A673 (cell line): ENCODE data around the gene PLA2G4C.

Experiments
- EZH2 ChIP-seq: fragments of 200-600 bp; sonication (generic); IDR thresholded peaks from 2 replicates; pipeline ENCODE4 v1.6.1; 2017; ENCODE audit warnings: borderline replicate concordance, low read depth, mild to moderate bottlenecking, mixed read lengths, antibody characterized with exemption, low read length; ENCODE audit not compliant: poor library complexity, severe bottlenecking
- TF ChIP-seq, protein P1 (sequence below): fragments of 300-800, 200-600 bp; sonication (generic); conservative IDR thresholded peaks from 2 replicates; pipeline ENCODE4 v1.5.1; 2017; ENCODE audit warnings: low read depth, mild to moderate bottlenecking, antibody characterized with exemption, low read length, moderate library complexity, mixed read lengths

DNA sequence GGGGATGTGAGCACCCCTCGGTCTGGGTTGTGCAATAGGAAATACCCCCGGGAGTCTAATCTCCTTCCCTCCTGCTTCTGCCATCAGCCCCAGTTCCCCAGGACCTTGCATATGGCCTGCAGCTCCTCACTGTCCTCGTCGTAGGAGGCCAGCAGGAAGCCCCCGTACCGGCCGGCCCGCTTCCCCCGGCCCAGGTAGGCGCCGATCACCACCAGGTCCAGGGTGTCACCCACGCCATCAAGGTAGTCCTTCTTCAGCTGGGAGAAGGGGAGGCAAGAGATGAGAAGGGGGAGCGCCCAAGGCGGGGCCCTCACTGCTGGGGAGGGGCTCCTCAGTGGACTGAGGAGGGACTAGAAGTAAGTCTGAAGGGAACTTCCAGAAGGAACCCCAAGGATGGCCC is 10.4 kb upstream of the PLA2G4C start:
- TF ChIP-seq, protein P1, sequence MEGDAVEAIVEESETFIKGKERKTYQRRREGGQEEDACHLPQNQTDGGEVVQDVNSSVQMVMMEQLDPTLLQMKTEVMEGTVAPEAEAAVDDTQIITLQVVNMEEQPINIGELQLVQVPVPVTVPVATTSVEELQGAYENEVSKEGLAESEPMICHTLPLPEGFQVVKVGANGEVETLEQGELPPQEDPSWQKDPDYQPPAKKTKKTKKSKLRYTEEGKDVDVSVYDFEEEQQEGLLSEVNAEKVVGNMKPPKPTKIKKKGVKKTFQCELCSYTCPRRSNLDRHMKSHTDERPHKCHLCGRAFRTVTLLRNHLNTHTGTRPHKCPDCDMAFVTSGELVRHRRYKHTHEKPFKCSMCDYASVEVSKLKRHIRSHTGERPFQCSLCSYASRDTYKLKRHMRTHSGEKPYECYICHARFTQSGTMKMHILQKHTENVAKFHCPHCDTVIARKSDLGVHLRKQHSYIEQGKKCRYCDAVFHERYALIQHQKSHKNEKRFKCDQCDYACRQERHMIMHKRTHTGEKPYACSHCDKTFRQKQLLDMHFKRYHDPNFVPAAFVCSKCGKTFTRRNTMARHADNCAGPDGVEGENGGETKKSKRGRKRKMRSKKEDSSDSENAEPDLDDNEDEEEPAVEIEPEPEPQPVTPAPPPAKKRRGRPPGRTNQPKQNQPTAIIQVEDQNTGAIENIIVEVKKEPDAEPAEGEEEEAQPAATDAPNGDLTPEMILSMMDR = no peak
- no peak for TF ChIP-seq EZH2
